SJCRH30 (cell line): ENCODE data around the gene FLCN. TPM values are rescaled to one million over a fixed set of nuclear protein-coding genes. Genes with fewer than 3 reads are reported as not detected.

Source experiments
- DNase-seq, 2 experiments: peaks; one replicate each; pipeline ENCODE4 v3.0.0-alpha.2; 2015 to 2020
- H3K27ac ChIP-seq: fragments of 250-450 bp; sonication (Bioruptor Pico); 2 replicates; pipeline ENCODE4 v1.5.1; 2020; ENCODE audit warnings: mild to moderate bottlenecking, moderate library complexity
- H3K27me3 ChIP-seq: fragments of 250-450 bp; sonication (Bioruptor Pico); 2 replicates; pipeline ENCODE4 v1.5.1; 2020; ENCODE audit warnings: mild to moderate bottlenecking, moderate library complexity
- H3K36me3 ChIP-seq: fragments of 250-450 bp; sonication (Bioruptor Pico); 2 replicates; pipeline ENCODE4 v1.5.1; 2020; ENCODE audit warnings: mild to moderate bottlenecking, moderate library complexity
- H3K4me1 ChIP-seq: fragments of 250-450 bp; sonication (Bioruptor Pico); 2 replicates; pipeline ENCODE4 v1.5.1; 2020; ENCODE audit warnings: mild to moderate bottlenecking, moderate library complexity
- H3K4me3 ChIP-seq: fragments of 250-450 bp; sonication (Bioruptor Pico); 2 replicates; pipeline ENCODE4 v1.5.1; 2020; ENCODE audit warnings: mild to moderate bottlenecking, moderate library complexity
- H3K9me3 ChIP-seq: fragments of 250-450 bp; sonication (Bioruptor Pico); replicated peaks from 2 replicates; pipeline ENCODE4 v1.5.1; 2020; ENCODE audit warnings: mild to moderate bottlenecking, moderate library complexity
- total RNA-seq: library from RNA; depleted of rRNA; stranded (reverse); fragments of >200 nt; shearing (Covaris generic); gene quantifications from 2 replicates; pipeline ENCODE4 v1.2.3, GENCODE V29; 2014

The FLCN gene
- total RNA-seq, 1 experiment from 2014 or later: 121 TPM

GRCh38 chr17:17227608-17228520 lies 9.1 kb downstream of the FLCN start:
- Histone ChIP-seq H3K27me3 (no peaks in the 10 kb centered on the region), H3K36me3 (peaks cover 100% of the 10 kb centered on the region), H3K9me3 (no peaks in the 10 kb centered on the region), H3K4me1 (peaks cover 8% of the 10 kb centered on the region), H3K27ac (no peak overlapping the region), H3K4me3 (no peak overlapping the region)
- no peak for DNase-seq

- Histone ChIP-seq H3K9me3 (no peaks in the 10 kb centered on the region), H3K4me3 (no peak overlapping the region), H3K36me3 (peaks cover 98% of the 10 kb centered on the region), H3K4me1 (no peaks in the 10 kb centered on the region), H3K27ac (no peak overlapping the region), H3K27me3 (no peaks in the 10 kb centered on the region)
- no peak for DNase-seq
Observed at GRCh38 chr17:17226451-17227265, 10.3 kb downstream of the FLCN start.

GRCh38 chr17:17225901-17226300 lies 11.1 kb downstream of the FLCN start:
- Histone ChIP-seq H3K4me3 (no peak overlapping the region), H3K27me3 (no peaks in the 10 kb centered on the region), H3K4me1 (no peaks in the 10 kb centered on the region), H3K9me3 (no peaks in the 10 kb centered on the region), H3K27ac (no peak overlapping the region), H3K36me3 (peaks cover 98% of the 10 kb centered on the region)
- no peak for DNase-seq

- H3K36me3 ChIP-seq: peaks cover 96% of the 10 kb centered on the region
- no peaks in the 10 kb centered on the region for H3K9me3 ChIP-seq
- H3K4me1 ChIP-seq: no peaks in the 10 kb centered on the region
- H3K27me3 ChIP-seq: no peaks in the 10 kb centered on the region
- H3K27ac ChIP-seq: no peak overlapping the region
- H3K4me3 ChIP-seq: no peak overlapping the region
- DNase-seq: no peak
Observed at GRCh38 chr17:17224137-17224536, 12.8 kb downstream of the FLCN start.

- no peak for DNase-seq
- Histone ChIP-seq H3K27me3 (no peaks in the 10 kb centered on the region), H3K4me3 (no peak overlapping the region), H3K4me1 (no peaks in the 10 kb centered on the region), H3K27ac (no peak overlapping the region), H3K9me3 (no peaks in the 10 kb centered on the region), H3K36me3 (peaks cover 95% of the 10 kb centered on the region)
Observed at GRCh38 chr17:17223736-17224135, 13.2 kb downstream of the FLCN start.

GRCh38 chr17:17221329-17221728 lies 15.6 kb downstream of the FLCN start:
- Histone ChIP-seq H3K27me3 (no peaks in the 10 kb centered on the region), H3K4me3 (no peak overlapping the region), H3K4me1 (no peaks in the 10 kb centered on the region), H3K9me3 (no peaks in the 10 kb centered on the region), H3K27ac (no peak overlapping the region), H3K36me3 (peaks cover 95% of the 10 kb centered on the region)
- DNase-seq: no peak

GRCh38 chr17:17220529-17220928 lies 16.4 kb downstream of the FLCN start:
- no peak overlapping the region for H3K4me3 ChIP-seq
- no peaks in the 10 kb centered on the region for H3K27me3 ChIP-seq
- H3K36me3 ChIP-seq: peaks cover 95% of the 10 kb centered on the region
- DNase-seq: no peak
- no peaks in the 10 kb centered on the region for H3K9me3 ChIP-seq
- no peak overlapping the region for H3K27ac ChIP-seq
- H3K4me1 ChIP-seq: no peaks in the 10 kb centered on the region

GRCh38 chr17:17217995-17218394 lies 19.0 kb downstream of the FLCN start:
- no peak for DNase-seq
- no peaks in the 10 kb centered on the region for H3K9me3 ChIP-seq
- H3K4me3 ChIP-seq: no peak overlapping the region
- H3K27me3 ChIP-seq: no peaks in the 10 kb centered on the region
- H3K27ac ChIP-seq: no peak overlapping the region
- H3K4me1 ChIP-seq: no peaks in the 10 kb centered on the region
- peaks cover 93% of the 10 kb centered on the region for H3K36me3 ChIP-seq

- Histone ChIP-seq H3K36me3 (peaks cover 93% of the 10 kb centered on the region), H3K4me3 (no peak overlapping the region), H3K27ac (no peak overlapping the region), H3K27me3 (no peaks in the 10 kb centered on the region), H3K4me1 (no peaks in the 10 kb centered on the region), H3K9me3 (no peaks in the 10 kb centered on the region)
- no peak for DNase-seq
Observed at GRCh38 chr17:17216776-17217175, 20.2 kb downstream of the FLCN start.

GRCh38 chr17:17216236-17216635 lies 20.7 kb downstream of the FLCN start:
- no peak for DNase-seq
- Histone ChIP-seq H3K4me3 (no peak overlapping the region), H3K36me3 (peaks cover 93% of the 10 kb centered on the region), H3K27me3 (no peaks in the 10 kb centered on the region), H3K27ac (no peak overlapping the region), H3K9me3 (no peaks in the 10 kb centered on the region), H3K4me1 (no peaks in the 10 kb centered on the region)

GRCh38 chr17:17215575-17215974 lies 21.4 kb downstream of the FLCN start:
- H3K4me3 ChIP-seq: no peak overlapping the region
- no peaks in the 10 kb centered on the region for H3K4me1 ChIP-seq
- no peaks in the 10 kb centered on the region for H3K9me3 ChIP-seq
- no peak for DNase-seq
- peaks cover 93% of the 10 kb centered on the region for H3K36me3 ChIP-seq
- H3K27ac ChIP-seq: no peak overlapping the region
- H3K27me3 ChIP-seq: no peaks in the 10 kb centered on the region

- no peak overlapping the region for H3K4me3 ChIP-seq
- no peaks in the 10 kb centered on the region for H3K27me3 ChIP-seq
- peaks cover 87% of the 10 kb centered on the region for H3K36me3 ChIP-seq
- H3K27ac ChIP-seq: no peak overlapping the region
- no peak for DNase-seq
- no peaks in the 10 kb centered on the region for H3K9me3 ChIP-seq
- no peaks in the 10 kb centered on the region for H3K4me1 ChIP-seq
Observed at GRCh38 chr17:17214646-17215436, 22.1 kb downstream of the FLCN start.

- H3K27me3 ChIP-seq: no peaks in the 10 kb centered on the region
- no peaks in the 10 kb centered on the region for H3K9me3 ChIP-seq
- peaks cover 79% of the 10 kb centered on the region for H3K36me3 ChIP-seq
- DNase-seq: no peak
- no peak overlapping the region for H3K27ac ChIP-seq
- H3K4me3 ChIP-seq: no peak overlapping the region
- H3K4me1 ChIP-seq: no peaks in the 10 kb centered on the region
Observed at GRCh38 chr17:17213775-17214174, 23.2 kb downstream of the FLCN start.

GRCh38 chr17:17207998-17208397 lies 29.0 kb downstream of the FLCN start:
- H3K27ac ChIP-seq: no peak overlapping the region
- H3K27me3 ChIP-seq: no peaks in the 10 kb centered on the region
- DNase-seq: no peak
- H3K4me1 ChIP-seq: peaks cover 7% of the 10 kb centered on the region
- no peaks in the 10 kb centered on the region for H3K9me3 ChIP-seq
- H3K36me3 ChIP-seq: peaks cover 24% of the 10 kb centered on the region
- H3K4me3 ChIP-seq: no peak overlapping the region
